Measurements from ENCODE around the gene ABCA4.

The ABCA4 gene

DNA sequence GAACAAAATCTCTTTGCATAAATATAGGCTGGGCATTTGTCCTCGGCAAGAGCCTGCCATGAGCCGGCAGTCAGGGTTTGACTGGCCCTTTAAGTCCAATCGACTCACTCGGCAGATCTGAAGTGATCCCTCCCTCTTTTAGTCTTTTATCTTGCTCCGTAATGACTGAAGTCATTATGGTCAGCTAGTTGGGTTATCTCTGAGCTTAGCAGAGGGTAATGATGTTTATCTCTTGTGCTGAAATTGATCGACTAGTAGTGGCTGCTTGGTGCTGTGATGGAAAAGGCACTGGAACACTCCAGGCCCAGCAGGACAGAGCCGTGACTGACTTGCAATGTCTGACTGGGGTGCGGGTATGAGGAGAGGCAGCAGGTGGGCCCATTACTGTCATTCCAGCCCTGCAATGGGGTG, 468 bp upstream of the ABCA4 start:
- H3K27ac ChIP-seq (ENCODE audit: low read length) = no peak overlapping the region
- peaks cover 26% of the 10 kb centered on the region for H3K4me1 ChIP-seq (ENCODE audit: insufficient read depth, low read length)
- H3K9ac ChIP-seq (ENCODE audit: low read depth, low read length) = no peak overlapping the region
- no peak overlapping the region for H3K4me3 ChIP-seq (ENCODE audit: low read length)
- H3K27me3 ChIP-seq (ENCODE audit: insufficient read depth, low read length) = peaks cover 13% of the 10 kb centered on the region; the same call in 1 of the 2 replicates
- H3K9me3 ChIP-seq (ENCODE audit: insufficient read depth, low read depth, low read length) = no peaks in the 10 kb centered on the region
- H3K36me3 ChIP-seq (ENCODE audit: insufficient read depth, low read depth, low read length) = no peaks in the 10 kb centered on the region

DNA sequence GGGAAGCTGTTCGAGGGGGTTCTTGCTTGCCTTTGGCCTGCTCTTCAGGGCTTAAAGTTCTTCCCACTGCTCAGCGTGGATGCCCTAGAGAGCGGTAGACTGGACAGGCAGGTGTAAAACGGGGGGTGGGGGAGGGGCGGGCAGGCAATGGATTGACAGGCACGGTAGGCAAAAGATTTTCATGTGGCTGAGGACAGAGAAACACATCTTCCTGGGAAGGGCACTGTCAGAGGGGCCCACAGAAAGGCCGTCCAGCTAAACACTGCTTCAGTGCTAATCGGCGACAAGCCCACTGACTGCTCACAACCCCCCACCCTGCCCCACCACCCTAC, 412 bp downstream of the ABCA4 start:
- Histone ChIP-seq H3K4me1 (ENCODE audit: insufficient read depth, low read length) (peaks cover 26% of the 10 kb centered on the region), H3K36me3 (ENCODE audit: insufficient read depth, low read depth, low read length) (no peaks in the 10 kb centered on the region), H3K27ac (ENCODE audit: low read length) (no peak overlapping the region), H3K27me3 (ENCODE audit: insufficient read depth, low read length) (peaks cover 22% of the 10 kb centered on the region), H3K9ac (ENCODE audit: low read depth, low read length) (no peak overlapping the region), H3K9me3 (ENCODE audit: insufficient read depth, low read depth, low read length) (no peaks in the 10 kb centered on the region), H3K4me3 (ENCODE audit: low read length) (no peak overlapping the region)

DNA sequence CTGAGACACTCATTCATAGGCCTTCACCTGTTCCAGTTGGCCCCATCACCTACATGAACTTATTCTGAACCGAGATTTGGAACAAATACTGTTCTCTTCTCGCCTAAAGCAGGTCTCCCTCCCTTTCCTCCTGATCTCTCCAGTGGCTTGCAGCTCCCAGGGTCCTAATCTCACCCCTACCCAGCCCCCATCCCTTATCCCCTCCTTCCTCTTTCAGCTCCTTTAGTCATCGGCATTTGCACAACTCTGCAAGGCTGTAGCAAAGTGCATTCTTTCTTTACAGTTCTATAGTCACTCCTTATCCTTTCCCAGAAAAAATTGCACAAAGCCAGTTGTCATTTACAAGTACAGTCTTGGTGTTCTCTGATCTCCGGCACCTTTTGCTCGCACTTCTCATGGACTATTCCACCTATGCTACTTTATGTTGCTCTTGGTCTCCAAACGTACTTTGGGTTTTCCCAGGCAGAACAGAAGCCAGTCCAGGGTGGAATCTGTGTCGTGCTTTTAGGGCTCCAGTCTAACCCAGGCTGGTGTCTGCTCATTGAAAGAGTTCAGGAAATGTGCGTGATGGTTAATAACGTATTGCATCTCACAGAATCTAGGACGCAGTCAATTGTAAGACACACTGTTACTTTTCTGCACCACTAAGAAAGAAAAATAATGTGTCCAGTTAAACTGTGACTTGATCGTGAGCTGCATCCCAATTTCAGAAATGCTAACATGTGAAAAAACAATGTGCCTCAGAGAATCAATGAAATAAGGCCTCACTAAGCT, 965 bp downstream of the ABCA4 start:
- Histone ChIP-seq H3K9ac (ENCODE audit: low read depth, low read length) (no peak overlapping the region), H3K36me3 (ENCODE audit: insufficient read depth, low read depth, low read length) (no peaks in the 10 kb centered on the region), H3K4me1 (ENCODE audit: insufficient read depth, low read length) (peaks cover 26% of the 10 kb centered on the region), H3K9me3 (ENCODE audit: insufficient read depth, low read depth, low read length) (peaks cover 2% of the 10 kb centered on the region; the same call in 1 of the 2 replicates), H3K27me3 (ENCODE audit: insufficient read depth, low read length) (peaks cover 27% of the 10 kb centered on the region), H3K27ac (ENCODE audit: low read length) (no peak overlapping the region), H3K4me3 (ENCODE audit: low read length) (no peak overlapping the region)

DNA sequence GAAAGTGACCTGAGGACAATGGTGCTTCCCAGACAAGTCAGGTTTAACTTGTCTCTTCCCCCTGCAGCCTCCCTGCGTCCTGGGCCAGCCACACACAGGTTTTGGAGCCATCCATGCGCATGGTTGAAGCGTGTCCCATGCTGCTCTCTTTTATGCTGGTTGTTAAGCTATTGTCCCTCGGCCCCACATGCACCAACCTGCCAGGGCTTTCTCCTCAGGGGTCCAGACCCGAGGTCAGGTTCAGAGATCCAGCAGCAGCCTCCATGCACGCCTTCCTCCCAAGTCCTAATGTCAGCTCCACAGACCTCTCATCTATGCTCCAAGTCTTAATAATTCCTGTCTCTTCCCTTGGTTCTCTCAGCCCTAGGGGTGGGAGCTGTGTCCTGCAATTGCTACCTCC, 1.6 kb downstream of the ABCA4 start:
- Histone ChIP-seq H3K4me1 (ENCODE audit: insufficient read depth, low read length) (peaks cover 26% of the 10 kb centered on the region), H3K27me3 (ENCODE audit: insufficient read depth, low read length) (peaks cover 31% of the 10 kb centered on the region), H3K9me3 (ENCODE audit: insufficient read depth, low read depth, low read length) (peaks cover 4% of the 10 kb centered on the region; the same call in 1 of the 2 replicates), H3K4me3 (ENCODE audit: low read length) (no peak overlapping the region), H3K36me3 (ENCODE audit: insufficient read depth, low read depth, low read length) (no peaks in the 10 kb centered on the region), H3K9ac (ENCODE audit: low read depth, low read length) (no peak overlapping the region), H3K27ac (ENCODE audit: low read length) (no peak overlapping the region)

GRCh38 chr1:94118471-94118870, 2.5 kb downstream of the ABCA4 start:
- Histone ChIP-seq H3K9me3 (ENCODE audit: insufficient read depth, low read depth, low read length) (peaks cover 4% of the 10 kb centered on the region; the same call in 1 of the 2 replicates), H3K9ac (ENCODE audit: low read depth, low read length) (no peak overlapping the region), H3K27me3 (ENCODE audit: insufficient read depth, low read length) (peaks cover 34% of the 10 kb centered on the region), H3K36me3 (ENCODE audit: insufficient read depth, low read depth, low read length) (no peaks in the 10 kb centered on the region), H3K27ac (ENCODE audit: low read length) (no peak overlapping the region), H3K4me3 (ENCODE audit: low read length) (no peak overlapping the region), H3K4me1 (ENCODE audit: insufficient read depth, low read length) (peaks cover 30% of the 10 kb centered on the region)

DNA sequence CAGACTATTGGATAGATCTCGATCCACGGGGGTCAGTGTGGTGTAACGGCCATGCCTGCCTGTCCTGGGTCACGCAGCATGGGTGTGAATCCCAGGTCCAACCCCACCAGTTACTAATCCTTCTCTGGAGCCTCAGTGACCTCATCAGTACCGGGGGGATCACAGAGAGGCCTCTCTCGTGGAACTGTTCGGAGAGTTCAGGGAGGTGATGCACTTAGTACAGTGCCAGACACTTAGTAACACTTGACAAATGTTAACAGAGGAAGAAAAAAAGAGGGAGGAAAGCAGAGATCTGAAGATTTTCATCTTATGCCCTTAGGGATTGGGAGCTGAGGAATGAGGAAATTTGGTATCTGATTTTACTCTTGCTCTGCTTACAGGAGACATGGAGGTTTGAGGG, 2.9 kb downstream of the ABCA4 start:
- H3K9me3 ChIP-seq (ENCODE audit: insufficient read depth, low read depth, low read length) = peaks cover 4% of the 10 kb centered on the region; the same call in 1 of the 2 replicates
- H3K27ac ChIP-seq (ENCODE audit: low read length) = no peak overlapping the region
- no peak overlapping the region for H3K9ac ChIP-seq (ENCODE audit: low read depth, low read length)
- no peak overlapping the region for H3K4me3 ChIP-seq (ENCODE audit: low read length)
- H3K27me3 ChIP-seq (ENCODE audit: insufficient read depth, low read length) = peaks cover 39% of the 10 kb centered on the region
- peaks cover 34% of the 10 kb centered on the region for H3K4me1 ChIP-seq (ENCODE audit: insufficient read depth, low read length)
- H3K36me3 ChIP-seq (ENCODE audit: insufficient read depth, low read depth, low read length) = no peaks in the 10 kb centered on the region

GRCh38 chr1:94117259-94117851, 3.6 kb downstream of the ABCA4 start:
- peaks cover 45% of the 10 kb centered on the region for H3K27me3 ChIP-seq (ENCODE audit: insufficient read depth, low read length)
- no peak overlapping the region for H3K4me3 ChIP-seq (ENCODE audit: low read length)
- no peak overlapping the region for H3K9ac ChIP-seq (ENCODE audit: low read depth, low read length)
- peaks cover 34% of the 10 kb centered on the region for H3K4me1 ChIP-seq (ENCODE audit: insufficient read depth, low read length)
- no peaks in the 10 kb centered on the region for H3K36me3 ChIP-seq (ENCODE audit: insufficient read depth, low read depth, low read length)
- H3K9me3 ChIP-seq (ENCODE audit: insufficient read depth, low read depth, low read length) = peaks cover 4% of the 10 kb centered on the region; the same call in 1 of the 2 replicates
- H3K27ac ChIP-seq (ENCODE audit: low read length) = no peak overlapping the region

DNA sequence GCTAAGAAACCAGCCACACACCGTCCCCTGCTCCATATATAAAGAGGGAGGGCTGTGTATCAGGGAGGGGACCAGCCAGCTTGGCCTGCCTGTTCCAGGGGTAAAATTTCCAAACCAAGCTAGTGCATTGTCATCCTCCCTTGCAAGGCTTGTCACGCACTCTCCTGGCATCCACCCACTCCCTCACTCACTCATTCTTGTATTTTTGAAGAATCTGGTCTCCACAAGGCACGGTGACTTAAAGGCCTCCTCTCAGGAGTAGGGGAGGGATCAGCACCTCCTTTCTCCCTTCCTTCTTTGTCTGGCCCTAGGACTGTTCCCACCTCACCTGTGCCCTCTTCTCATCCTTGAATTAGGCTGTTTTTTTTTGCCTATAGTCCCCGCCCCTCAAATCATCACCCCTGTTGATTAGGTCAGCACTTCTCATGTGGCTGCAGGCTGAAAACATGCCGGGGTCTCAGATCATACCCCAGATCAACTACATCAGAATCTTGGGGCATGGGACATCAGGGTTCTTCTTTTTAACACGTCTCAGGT, 5.0 kb downstream of the ABCA4 start:
- H3K9ac ChIP-seq (ENCODE audit: low read depth, low read length) = no peak overlapping the region
- no peak overlapping the region for H3K27ac ChIP-seq (ENCODE audit: low read length)
- H3K9me3 ChIP-seq (ENCODE audit: insufficient read depth, low read depth, low read length) = peaks cover 4% of the 10 kb centered on the region; the same call in 1 of the 2 replicates
- peaks cover 34% of the 10 kb centered on the region for H3K4me1 ChIP-seq (ENCODE audit: insufficient read depth, low read length)
- no peak overlapping the region for H3K4me3 ChIP-seq (ENCODE audit: low read length)
- H3K27me3 ChIP-seq (ENCODE audit: insufficient read depth, low read length) = peaks cover 45% of the 10 kb centered on the region
- no peaks in the 10 kb centered on the region for H3K36me3 ChIP-seq (ENCODE audit: insufficient read depth, low read depth, low read length)

DNA sequence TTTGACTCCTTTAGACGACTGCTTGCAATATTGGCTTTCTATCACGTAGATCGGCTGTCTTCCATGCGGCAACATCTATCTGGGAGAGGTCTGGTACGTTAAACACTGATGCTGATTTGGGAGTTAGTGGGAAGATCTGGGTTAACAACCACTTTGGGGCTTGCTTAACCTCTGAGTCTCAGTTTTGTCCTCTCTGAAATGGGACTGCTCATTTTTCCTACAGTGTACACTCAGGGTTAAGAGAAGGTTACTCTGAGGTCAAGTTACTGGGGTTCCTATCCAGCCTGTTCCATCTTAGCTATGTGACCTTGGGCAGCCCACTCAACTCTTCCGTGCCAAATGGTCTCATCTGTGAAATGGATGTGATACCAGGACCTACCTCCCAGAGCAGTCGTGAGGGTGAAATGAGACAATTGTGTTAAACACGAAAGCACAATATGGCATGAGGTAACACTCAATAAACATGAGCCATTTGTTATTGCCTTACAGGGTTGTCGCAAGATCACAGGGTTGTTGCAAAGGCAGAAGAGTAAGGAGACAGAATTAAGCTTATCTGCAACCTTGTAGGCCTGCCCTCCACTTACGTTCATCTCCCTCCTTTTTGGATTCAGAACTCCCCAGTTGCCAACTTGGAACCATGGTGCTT, 5.6 kb downstream of the ABCA4 start:
- peaks cover 33% of the 10 kb centered on the region for H3K4me1 ChIP-seq (ENCODE audit: insufficient read depth, low read length)
- no peak overlapping the region for H3K9ac ChIP-seq (ENCODE audit: low read depth, low read length)
- peaks cover 4% of the 10 kb centered on the region; the same call in 1 of the 2 replicates for H3K9me3 ChIP-seq (ENCODE audit: insufficient read depth, low read depth, low read length)
- no peak overlapping the region for H3K27ac ChIP-seq (ENCODE audit: low read length)
- H3K27me3 ChIP-seq (ENCODE audit: insufficient read depth, low read length) = peaks cover 44% of the 10 kb centered on the region
- H3K36me3 ChIP-seq (ENCODE audit: insufficient read depth, low read depth, low read length) = no peaks in the 10 kb centered on the region
- H3K4me3 ChIP-seq (ENCODE audit: low read length) = no peak overlapping the region

DNA sequence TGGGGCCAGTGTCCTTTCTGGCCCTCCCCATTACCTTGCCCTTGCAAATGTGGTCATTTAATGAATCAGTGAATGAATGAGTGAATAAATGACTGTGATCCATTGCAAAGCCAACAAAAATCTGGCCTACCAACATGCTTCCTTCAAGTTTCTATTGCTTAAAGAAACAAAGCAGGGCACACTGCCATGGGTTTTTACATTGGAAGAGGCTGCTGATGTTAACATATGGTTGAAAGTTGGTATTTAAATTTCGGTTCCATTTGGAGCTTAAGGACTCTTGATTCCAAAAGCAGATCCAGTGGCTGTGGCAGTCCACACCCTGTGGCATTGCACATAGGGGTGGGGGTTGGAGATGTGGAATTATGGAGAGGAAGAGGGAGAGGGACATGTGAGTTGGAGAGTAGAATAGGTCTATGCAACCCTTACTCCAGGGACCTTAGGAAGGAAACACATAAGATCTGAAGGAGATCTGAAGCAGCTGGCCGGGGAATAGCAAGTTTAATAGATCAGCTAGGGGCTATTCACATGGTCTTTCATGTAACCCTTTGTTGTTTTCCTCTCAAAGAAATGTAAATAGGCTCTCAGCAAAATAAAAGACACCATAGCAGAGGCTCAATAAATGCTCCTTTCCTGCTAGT, 7.2 kb downstream of the ABCA4 start:
- peak overlapping the region; percentile 27; the same call in 1 of the 2 replicates for H3K4me3 ChIP-seq (ENCODE audit: low read length)
- peaks cover 4% of the 10 kb centered on the region; the same call in 1 of the 2 replicates for H3K9me3 ChIP-seq (ENCODE audit: insufficient read depth, low read depth, low read length)
- H3K27ac ChIP-seq (ENCODE audit: low read length) = no peak overlapping the region
- H3K27me3 ChIP-seq (ENCODE audit: insufficient read depth, low read length) = peaks cover 41% of the 10 kb centered on the region
- H3K4me1 ChIP-seq (ENCODE audit: insufficient read depth, low read length) = peaks cover 19% of the 10 kb centered on the region
- H3K9ac ChIP-seq (ENCODE audit: low read depth, low read length) = no peak overlapping the region
- H3K36me3 ChIP-seq (ENCODE audit: insufficient read depth, low read depth, low read length) = no peaks in the 10 kb centered on the region

- Histone ChIP-seq H3K27ac (ENCODE audit: low read length) (no peak overlapping the region), H3K36me3 (ENCODE audit: insufficient read depth, low read depth, low read length) (no peaks in the 10 kb centered on the region), H3K27me3 (ENCODE audit: insufficient read depth, low read length) (peaks cover 38% of the 10 kb centered on the region), H3K4me3 (ENCODE audit: low read length) (no peak overlapping the region), H3K4me1 (ENCODE audit: insufficient read depth, low read length) (peaks cover 14% of the 10 kb centered on the region), H3K9ac (ENCODE audit: low read depth, low read length) (no peak overlapping the region), H3K9me3 (ENCODE audit: insufficient read depth, low read depth, low read length) (peaks cover 4% of the 10 kb centered on the region; the same call in 1 of the 2 replicates)
These were observed 9.1 kb downstream of the ABCA4 start for GRCh38 chr1:94111879-94112278.

Measured in iPS-20b (cell line).